OCI-LY7 (cell line): ENCODE results near the gene NACC2. TPM values are rescaled to one million over a fixed set of nuclear protein-coding genes. Genes with fewer than 3 reads are reported as not detected.

Experiments used
- BruUV-seq: library from RNA; stranded (reverse); fragments of 400-500 nt; replicated peaks from 2 replicates; lab custom pipeline; 2021; lab: Mats Ljungman, UMichigan
- CTCF ChIA-PET: fragments of 300-600 bp; sonication (Branson Sonifier 250); formaldehyde crosslinking; loops from one replicate; lab custom pipeline; 2022; ENCODE audit warnings: antibody characterized with exemption; ENCODE audit not compliant: unreplicated experiment; lab: Charles Lee
- POLR2A ChIA-PET: fragments of 300-600 bp; sonication (Branson Sonifier 250); formaldehyde crosslinking; loops from one replicate; lab custom pipeline; 2022; ENCODE audit warnings: antibody characterized with exemption; lab: Charles Lee
- DNase-seq: peaks from one replicate; pipeline ENCODE4 v3.0.0-alpha.2; 2015; ENCODE audit warnings: low spot score
- H2AFZ ChIP-seq: fragments of 200-600 bp; sonication (generic), shearing (Covaris generic); 2 replicates; pipeline ENCODE4 v1.6.1; 2014; ENCODE audit warnings: mild to moderate bottlenecking, antibody characterized with exemption, low read length, moderate library complexity
- H3K27ac ChIP-seq: fragments of 200-600 bp; sonication (generic); 2 replicates; pipeline ENCODE4 v1.5.1; 2014; ENCODE audit warnings: mixed run types, low read depth, mild to moderate bottlenecking, moderate library complexity, low read length, inconsistent platforms; ENCODE audit not compliant: poor library complexity, severe bottlenecking
- H3K36me3 ChIP-seq: fragments of 200-600 bp; sonication (generic); 2 replicates; pipeline ENCODE4 v1.6.1; 2014; ENCODE audit warnings: mild to moderate bottlenecking, antibody characterized with exemption, low read length, moderate library complexity, mixed read lengths; ENCODE audit not compliant: insufficient read depth
- H3K4me1 ChIP-seq: fragments of 200-600 bp; sonication (generic); 2 replicates; pipeline ENCODE4 v1.5.1; 2014; ENCODE audit warnings: mild to moderate bottlenecking, low read length; ENCODE audit not compliant: insufficient read depth, poor library complexity, severe bottlenecking
- H3K4me2 ChIP-seq: fragments of 200-600 bp; sonication (generic); 2 replicates; pipeline ENCODE4 v1.6.1; 2014; ENCODE audit warnings: mild to moderate bottlenecking, low read length
- H3K4me3 ChIP-seq: fragments of 200-600 bp; sonication (generic); 2 replicates; pipeline ENCODE4 v1.5.1; 2014; ENCODE audit warnings: mild to moderate bottlenecking, low read depth, low read length; ENCODE audit not compliant: poor library complexity, severe bottlenecking
- H3K79me2 ChIP-seq: fragments of 200-600 bp; sonication (generic); 2 replicates; pipeline ENCODE4 v1.6.1; 2016; ENCODE audit warnings: low read depth, mild to moderate bottlenecking, low read length, moderate library complexity, mixed read lengths; ENCODE audit not compliant: insufficient read depth
- H3K9me2 ChIP-seq: fragments of 200-600 bp; sonication (generic); 2 replicates; pipeline ENCODE4 v1.6.1; 2016; ENCODE audit warnings: mild to moderate bottlenecking, low read length, mixed read lengths; ENCODE audit not compliant: insufficient read depth
- H3K9me3 ChIP-seq: fragments of 200-600 bp; sonication (generic); 2 replicates; pipeline ENCODE4 v1.6.1; 2014; ENCODE audit warnings: mild to moderate bottlenecking, mixed run types, low read length, mixed read lengths
- H4K20me1 ChIP-seq: fragments of 200-600 bp; sonication (generic); 2 replicates; pipeline ENCODE4 v1.6.1; 2014; ENCODE audit warnings: mild to moderate bottlenecking, antibody characterized with exemption, low read length, moderate library complexity, mixed read lengths; ENCODE audit not compliant: insufficient read depth
- CTCF ChIP-seq: fragments of 200-600 bp; sonication (generic); conservative IDR thresholded peaks from 2 replicates; pipeline ENCODE4 v1.5.1; 2014; ENCODE audit warnings: mild to moderate bottlenecking, antibody characterized with exemption, low read length, moderate library complexity, mixed read lengths
- EZH2phosphoT487 ChIP-seq: fragments of 200-600 bp; sonication (generic); IDR thresholded peaks from 2 replicates; pipeline ENCODE4 v1.6.1; 2018; ENCODE audit warnings: low read depth, borderline replicate concordance, mild to moderate bottlenecking, mixed run types, antibody characterized with exemption, low read length, moderate library complexity, mixed read lengths
- intact Hi-C: fragments of 100-400 bp; cut with micrococcal nuclease; formaldehyde crosslinking; loops from one replicate; pipeline ENCODE4 v1.10.0; 2022; ENCODE audit not compliant: unreplicated experiment
- total RNA-seq, 2 experiments: library from RNA; depleted of rRNA in 1 of 2; stranded (reverse); fragments of >200 nt in 1 of 2; shearing (Covaris generic) in 1 of 2; gene quantifications; 2 replicates each; pipeline ENCODE4 v1.2.3, GENCODE V29; 2014 to 2022

NACC2 gene
- total RNA-seq, 2 experiments from 2014 or later, result 0.38 to 0.72 TPM

GRCh38 chr9:136086213-136086881, 8.7 kb downstream of the NACC2 start:
- DNase-seq, result no peak
- Histone ChIP-seq H3K4me1 (peaks cover 14% of the 10 kb centered on the region), H3K27ac (no peak overlapping the region), H4K20me1 (no peaks in the 10 kb centered on the region), H3K4me2 (no peak overlapping the region), H3K79me2 (no peaks in the 10 kb centered on the region), H3K9me2 (no peaks in the 10 kb centered on the region), H3K4me3 (no peak overlapping the region), H2AFZ (no peak overlapping the region), H3K9me3 (no peaks in the 10 kb centered on the region), H3K36me3 (no peaks in the 10 kb centered on the region)
- BruUV-seq, result no TSS peak
- ChIA-PET CTCF (no interaction called here), POLR2A (no interaction called here)
- intact Hi-C loops, result no loop called here
- TF ChIP-seq CTCF (no peak), EZH2phosphoT487 (no peak)

- no peak for TF ChIP-seq EZH2phosphoT487
- Histone ChIP-seq H3K9me2 (no peaks in the 10 kb centered on the region), H3K4me1 (peaks cover 14% of the 10 kb centered on the region), H3K4me3 (no peak overlapping the region), H4K20me1 (no peaks in the 10 kb centered on the region), H3K4me2 (no peak overlapping the region), H3K79me2 (no peaks in the 10 kb centered on the region), H3K27ac (no peak overlapping the region), H3K9me3 (no peaks in the 10 kb centered on the region), H2AFZ (no peak overlapping the region), H3K36me3 (no peaks in the 10 kb centered on the region)
- CTCF ChIA-PET, result no interaction called here
- POLR2A ChIA-PET, result no interaction called here
- DNase-seq, result no peak
- intact Hi-C loops, result no loop called here
- BruUV-seq, result no TSS peak
These were observed 9.3 kb downstream of the NACC2 start for GRCh38 chr9:136085815-136086212.

- no peaks in the 10 kb centered on the region for H3K36me3 ChIP-seq
- peaks cover 10% of the 10 kb centered on the region for H3K4me1 ChIP-seq
- intact Hi-C loops, result no loop called here
- H3K79me2 ChIP-seq, result no peaks in the 10 kb centered on the region
- no peak for DNase-seq
- H2AFZ ChIP-seq, result no peak overlapping the region
- H4K20me1 ChIP-seq, result no peaks in the 10 kb centered on the region
- H3K9me2 ChIP-seq, result no peaks in the 10 kb centered on the region
- H3K9me3 ChIP-seq, result no peaks in the 10 kb centered on the region
- no peak for TF ChIP-seq CTCF
- no peak overlapping the region for H3K4me3 ChIP-seq
- no TSS peak for BruUV-seq
- no peak overlapping the region for H3K27ac ChIP-seq
- ChIA-PET CTCF (no interaction called here), POLR2A (no interaction called here)
- H3K4me2 ChIP-seq, result no peak overlapping the region
These were observed 10.8 kb downstream of the NACC2 start for GRCh38 chr9:136084063-136084944.
